ENCODE data around the gene PAFAH1B2.
"Not testable (repeated sequence)": the region's sequence is repeated elsewhere in the genome, so short reads cannot be mapped to it uniquely, and the experiment has no call there.

Gene PAFAH1B2

DNA sequence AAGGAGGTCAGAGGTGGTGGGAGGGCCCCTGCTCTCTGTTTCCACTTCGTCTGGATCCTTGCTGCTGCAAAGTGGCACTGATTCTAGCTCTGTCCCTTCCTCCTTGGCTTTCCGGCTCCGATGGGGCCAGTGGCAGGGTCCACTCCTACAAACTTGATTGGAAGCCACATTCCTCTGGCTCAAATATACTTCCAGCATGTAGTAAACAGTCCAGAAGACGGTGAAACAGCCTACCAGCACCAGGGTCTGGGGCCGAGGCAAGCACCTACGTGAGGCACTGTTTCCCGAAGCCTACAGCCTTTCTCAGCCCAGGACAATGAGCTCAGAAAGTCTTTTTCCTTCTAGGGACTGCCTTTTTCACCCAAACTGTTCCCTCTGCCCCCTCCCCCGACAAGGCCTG is 62.0 kb downstream of the PAFAH1B2 start:
- DNase-seq = not testable (repeated sequence)

DNA sequence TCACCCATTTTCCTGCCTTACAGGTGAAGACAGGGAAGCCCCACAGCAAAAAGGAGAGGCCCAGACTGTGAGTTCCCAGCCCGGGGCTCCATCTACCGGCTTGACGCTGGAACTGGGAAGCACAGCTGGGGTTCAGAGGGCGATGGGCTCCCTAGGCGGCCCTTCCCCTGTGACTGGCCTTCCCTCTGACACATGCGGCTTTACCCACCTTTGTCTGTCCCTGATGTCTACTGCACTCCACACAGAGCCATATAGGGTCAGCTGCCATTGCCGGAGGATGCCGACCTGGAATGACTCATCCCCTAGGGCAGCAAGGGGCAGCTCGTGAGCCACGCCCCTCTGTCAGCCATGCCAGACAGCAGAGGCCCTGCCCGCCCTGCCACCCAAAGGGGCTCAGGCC is 62.8 kb downstream of the PAFAH1B2 start:
- not testable (repeated sequence) for DNase-seq

- not testable (repeated sequence) for DNase-seq
Measured at GRCh38 chr11:117207481-117207880, 63.4 kb downstream of the PAFAH1B2 start.

DNA sequence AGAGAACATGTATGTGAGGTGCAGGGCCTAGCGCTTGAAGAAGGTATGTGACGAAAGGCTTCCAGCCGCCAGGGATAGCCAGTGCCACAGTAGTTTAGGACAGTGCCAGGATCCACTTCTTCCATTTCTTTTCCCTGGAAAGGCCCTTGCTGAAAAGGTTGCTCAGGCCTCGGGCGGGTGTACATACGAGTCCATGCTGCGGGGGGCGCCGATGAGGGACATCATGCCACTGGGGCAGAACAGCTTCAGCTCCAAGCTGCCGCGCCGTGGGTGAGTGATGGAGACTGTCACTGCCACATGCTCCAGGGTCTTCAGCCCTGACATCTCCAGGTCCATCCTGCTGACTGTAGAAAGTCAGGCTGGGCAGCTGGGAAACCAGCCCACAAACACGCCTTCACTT is 64.6 kb downstream of the PAFAH1B2 start:
- not testable (repeated sequence) for DNase-seq

DNA sequence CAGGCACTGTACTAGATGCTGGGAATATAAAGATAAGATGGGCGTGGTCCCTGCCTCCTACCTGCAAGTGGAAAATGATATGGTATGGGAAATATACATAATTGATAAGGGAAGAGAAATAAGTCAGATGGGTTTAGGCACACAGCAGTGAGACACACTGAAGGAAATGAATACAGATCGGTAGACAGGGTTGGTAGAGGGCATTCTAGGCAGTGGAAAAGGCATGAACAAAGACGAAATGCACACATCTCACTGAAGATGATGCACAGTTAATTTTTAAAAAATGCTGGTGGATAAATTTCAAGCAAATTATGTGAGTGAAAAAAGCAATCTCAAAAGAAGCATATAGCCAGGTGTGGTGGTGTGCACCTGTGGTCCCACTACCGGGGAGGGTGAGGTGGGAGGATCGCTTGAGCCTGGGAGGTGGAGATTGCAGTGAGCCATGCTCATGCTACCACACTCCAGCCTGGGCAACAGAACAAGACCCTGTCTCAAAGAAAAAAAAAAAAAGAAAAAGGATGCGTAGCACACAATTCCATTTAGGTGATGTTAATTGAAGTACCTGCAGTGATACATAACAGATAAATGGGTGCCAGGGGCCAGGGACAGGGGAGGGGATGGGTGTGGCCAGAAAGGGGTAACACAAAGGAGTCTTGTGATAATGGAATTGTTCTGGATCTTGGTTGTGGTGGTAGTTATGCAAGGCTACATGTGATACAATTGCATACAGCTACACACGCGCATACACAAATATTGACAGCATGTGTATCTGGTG is 65.5 kb downstream of the PAFAH1B2 start:
- not testable (repeated sequence) for DNase-seq

DNA sequence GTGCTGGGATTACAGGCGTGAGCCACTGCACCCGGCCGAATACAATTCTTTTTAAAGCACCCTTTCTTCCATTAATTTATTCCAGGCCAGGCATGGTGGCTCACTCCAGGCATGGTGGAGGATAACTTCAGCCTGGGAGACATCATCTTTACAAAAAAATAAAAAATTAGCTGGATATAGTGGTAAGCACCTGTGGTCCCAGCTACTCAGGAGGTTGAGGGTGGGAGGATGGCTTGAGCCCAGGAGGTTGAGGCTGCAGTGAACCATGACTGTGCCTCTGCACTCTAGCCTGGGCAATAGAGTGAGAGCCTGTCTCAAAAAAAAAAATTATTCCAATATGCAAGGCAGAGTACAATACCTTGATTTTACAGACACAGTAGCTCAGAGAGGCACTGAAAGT is 66.5 kb downstream of the PAFAH1B2 start:
- no peak for DNase-seq

DNA sequence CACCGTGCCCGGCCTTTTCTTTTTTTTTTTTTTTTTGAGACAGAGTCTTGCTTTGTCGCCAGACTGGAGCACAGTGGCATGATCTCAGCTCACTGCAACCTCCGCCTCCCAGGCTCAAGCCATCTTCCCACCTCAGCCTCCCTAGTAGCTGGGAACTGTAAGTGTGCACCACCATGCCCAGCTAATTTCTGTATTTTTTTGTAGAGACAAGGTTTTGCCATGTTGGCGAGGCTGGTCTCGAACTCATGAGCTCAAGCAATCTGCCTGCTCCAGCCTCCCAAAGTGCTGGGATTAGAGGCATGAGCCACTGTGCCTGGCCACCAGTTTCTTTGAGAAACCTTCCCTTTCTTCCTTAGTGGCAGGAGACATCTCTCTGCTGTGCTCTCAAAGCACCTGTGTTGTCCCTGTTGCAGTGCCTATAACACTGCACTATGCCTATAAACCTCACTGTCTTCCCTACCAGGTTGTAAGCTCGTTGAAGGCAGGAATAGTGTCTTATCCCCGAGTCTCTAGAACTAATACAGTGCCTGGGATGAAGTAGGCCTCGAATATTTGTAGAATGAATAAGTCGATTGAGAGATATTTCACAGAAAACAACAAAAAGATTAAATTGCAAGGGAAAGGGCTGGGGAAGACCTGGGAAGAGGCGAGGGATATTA is 68.7 kb downstream of the PAFAH1B2 start:
- no peak for DNase-seq

GRCh38 chr11:117214404-117215110 is 70.5 kb downstream of the PAFAH1B2 start:
- DNase-seq = no peak

- DNase-seq = no peak
Measured at GRCh38 chr11:117217141-117218084, 73.3 kb downstream of the PAFAH1B2 start.

- no peak for DNase-seq
Measured at GRCh38 chr11:117218133-117218915, 74.2 kb downstream of the PAFAH1B2 start.

- DNase-seq = no peak
Measured at GRCh38 chr11:117219001-117219400, 74.9 kb downstream of the PAFAH1B2 start.

- no peak for DNase-seq
Measured at GRCh38 chr11:117219455-117219854, 75.4 kb downstream of the PAFAH1B2 start.

GRCh38 chr11:117219995-117220394 is 75.9 kb downstream of the PAFAH1B2 start:
- no peak for DNase-seq

GRCh38 chr11:117220568-117220967 is 76.5 kb downstream of the PAFAH1B2 start:
- DNase-seq = no peak

- DNase-seq = no peak
Measured at GRCh38 chr11:117220999-117221774, 77.1 kb downstream of the PAFAH1B2 start.

DNA sequence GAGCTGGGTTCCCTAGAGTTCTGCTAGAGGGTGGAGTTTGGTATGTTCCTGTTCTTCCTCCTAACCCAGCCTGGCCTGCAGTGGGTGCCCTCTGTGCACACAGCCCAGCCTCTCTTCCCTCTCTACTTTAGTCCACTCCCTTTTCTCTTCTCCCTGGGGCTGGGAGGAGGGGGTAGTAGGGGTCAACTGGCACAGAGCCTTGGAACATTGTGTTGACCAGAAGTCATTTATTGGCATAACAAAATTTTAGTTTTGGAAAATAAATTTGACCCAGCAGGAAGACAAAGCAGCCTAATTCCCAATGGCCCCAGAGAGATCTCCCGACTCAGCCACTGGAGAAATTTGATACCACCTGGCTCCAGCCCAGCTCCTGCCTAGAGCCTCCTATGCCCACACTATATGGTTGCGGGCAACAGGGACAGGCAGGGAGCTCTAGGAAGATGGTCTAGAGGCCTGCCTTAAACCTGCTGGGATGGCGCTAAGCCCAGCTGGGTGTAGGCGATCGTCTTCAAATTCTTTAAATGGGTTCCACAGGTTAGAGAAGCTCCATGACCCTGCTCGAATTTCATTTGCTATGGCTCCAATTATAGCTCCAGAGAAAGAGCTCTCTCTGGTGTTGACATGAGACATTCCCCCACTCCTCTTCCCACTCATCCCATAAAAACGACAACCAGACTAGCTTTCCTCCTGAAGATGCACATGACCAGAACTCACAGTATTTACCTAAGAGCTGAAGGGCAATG is 77.9 kb downstream of the PAFAH1B2 start:
- DNase-seq = no peak

DNA sequence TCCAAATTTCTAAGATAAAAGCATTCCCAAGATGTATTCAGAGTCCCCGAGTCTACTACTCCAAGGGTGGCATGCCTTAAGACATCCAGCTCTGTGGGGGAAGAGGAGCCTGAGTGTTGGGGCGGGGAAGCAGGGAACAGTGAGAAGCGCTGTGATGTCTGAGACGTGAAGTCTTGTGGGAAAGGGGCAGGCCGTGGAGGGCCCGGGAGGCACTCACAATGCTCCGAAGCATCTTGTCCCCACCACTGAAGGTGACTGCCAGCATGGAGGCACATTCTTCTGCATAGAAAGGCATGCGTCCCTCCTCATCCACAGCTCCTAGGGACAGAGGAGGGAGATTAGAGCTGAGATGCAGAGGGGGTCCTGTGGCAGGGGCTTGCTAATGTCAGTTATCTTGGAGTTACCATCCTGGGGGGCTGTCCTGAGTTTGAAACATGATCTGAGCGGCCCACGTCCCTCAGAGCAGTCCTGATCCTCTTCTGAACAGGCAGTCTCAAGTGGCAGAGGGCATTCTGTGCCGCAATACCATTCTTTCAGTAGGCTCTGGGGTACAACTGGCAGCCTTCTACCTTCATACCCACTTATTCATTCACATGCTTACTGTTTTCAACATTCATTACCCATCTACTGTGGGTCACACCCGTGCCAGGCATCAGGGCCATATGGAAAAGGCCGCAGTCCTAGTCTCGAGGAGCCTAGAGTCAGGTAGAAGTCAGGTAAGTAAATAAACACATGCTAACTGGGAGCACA is 79.1 kb downstream of the PAFAH1B2 start:
- peak; percentile 40 for DNase-seq

DNA sequence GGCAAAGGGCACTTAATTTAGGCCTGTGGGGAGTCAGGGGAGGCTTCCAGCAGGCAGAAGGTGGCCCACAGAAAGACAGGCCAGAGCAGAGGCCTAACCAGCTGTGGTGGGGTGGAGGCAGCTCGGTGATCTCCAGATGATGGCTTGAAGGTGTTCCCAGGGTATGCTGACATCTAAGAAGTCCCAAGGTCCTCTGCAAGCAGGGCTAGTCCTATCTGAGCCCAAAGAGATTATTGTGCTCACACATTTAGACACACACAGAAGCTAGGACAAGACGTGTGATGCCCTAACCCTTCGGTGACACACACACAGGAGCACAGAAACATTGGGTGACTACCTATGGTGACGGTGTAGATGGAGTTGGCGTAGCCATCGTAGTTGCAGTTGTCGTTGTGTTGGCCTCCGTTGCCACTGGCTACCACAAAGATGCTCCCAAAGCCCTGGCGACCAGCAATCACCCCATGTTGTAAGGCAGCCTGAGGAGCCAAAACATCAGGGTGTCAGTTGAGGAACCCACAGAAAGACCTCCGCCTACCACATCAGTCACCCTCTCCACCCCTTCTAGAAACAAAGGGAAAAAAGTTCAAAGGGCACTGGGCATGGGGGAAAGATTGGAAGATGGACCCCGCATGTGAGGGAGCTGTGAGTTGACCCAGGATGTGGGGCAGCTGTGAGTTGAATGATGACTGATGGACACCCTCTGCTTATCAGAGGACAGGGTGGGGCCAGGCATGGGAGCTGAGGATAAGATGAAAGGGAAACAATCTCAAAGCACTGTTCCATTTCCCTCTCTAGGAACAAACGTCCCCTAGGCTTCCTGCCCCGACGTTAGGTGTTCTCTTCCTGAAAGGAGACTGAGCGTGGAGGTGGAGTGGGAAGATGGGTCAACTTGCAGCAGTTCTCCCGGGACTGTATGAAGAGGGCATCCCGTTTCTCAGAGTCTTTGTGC is 79.9 kb downstream of the PAFAH1B2 start:
- DNase-seq = peak; percentile 39

Measured in activated CD8-positive, alpha-beta memory T cell treated with anti-CD3 and anti-CD28 coated beads, Interleukin-2, amount 50 U/mL, for 48 hours (primary cell).